T-helper 2 cell treated with Interferon-gamma antibody and Interleukin-4, amounts not matched to agents 100 ng/mL and 5 ng/mL, for 36 hours (primary cell): Measurements from ENCODE around the gene GUF1. TPM values are rescaled to one million over a fixed set of nuclear protein-coding genes. Genes with fewer than 3 reads are reported as not detected.

Source experiments
- intact Hi-C: fragments of 100-400 bp; cut with micrococcal nuclease; formaldehyde crosslinking; loops from one replicate; pipeline ENCODE4 v1.15.1; 2023
- total RNA-seq: library from RNA; stranded (reverse); gene quantifications from 2 replicates; pipeline ENCODE4 v1.2.3, GENCODE V29; 2022

The GUF1 gene
- total RNA-seq, 1 donor from 2014 or later = 28.0 TPM

GRCh38 chr4:44700427-44700826 is 22.2 kb downstream of the GUF1 start:
- intact Hi-C loops = no loop called here

- intact Hi-C loops = no loop called here
Measured at GRCh38 chr4:44701037-44701436, 22.8 kb downstream of the GUF1 start.

- intact Hi-C loops = no loop called here
Measured at GRCh38 chr4:44704673-44705072, 26.5 kb downstream of the GUF1 start.

DNA sequence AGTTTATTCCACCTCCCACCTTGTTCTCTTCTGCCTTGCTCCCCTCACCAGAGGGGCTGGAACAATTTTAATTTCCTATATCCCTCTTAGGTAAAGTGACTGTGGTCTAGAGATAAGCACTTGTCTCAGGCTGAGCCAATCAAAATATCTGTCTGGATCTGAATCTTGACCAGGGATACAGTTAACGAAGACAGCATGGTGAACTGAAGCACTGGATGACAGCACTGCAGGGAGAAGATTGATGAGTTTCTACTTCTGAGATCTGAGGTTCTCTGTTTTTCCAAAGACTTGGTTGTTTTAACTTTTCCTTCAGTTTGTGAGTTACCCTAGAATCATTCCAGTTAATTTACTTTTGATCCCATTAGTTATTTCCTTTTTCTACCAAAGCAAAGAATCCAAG is 34.9 kb downstream of the GUF1 start:
- intact Hi-C loops = no loop called here

DNA sequence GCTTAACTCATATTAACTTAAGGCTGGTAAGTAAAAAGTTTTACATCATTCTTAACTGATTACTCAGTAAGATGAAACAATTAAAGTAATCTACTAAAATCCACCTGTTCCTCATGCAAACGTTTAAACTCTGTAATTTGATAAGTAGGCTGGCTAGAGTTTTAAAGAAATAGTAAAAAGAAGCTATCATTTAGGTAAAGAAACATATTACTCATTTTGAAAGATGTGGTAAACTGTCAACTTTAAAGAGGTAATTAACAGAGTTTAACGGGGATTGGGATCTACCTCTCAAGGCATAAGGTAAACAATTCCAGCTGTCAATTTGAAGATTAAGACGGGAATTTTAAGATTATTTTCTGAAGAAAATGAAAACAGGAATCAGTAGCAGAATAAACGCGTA is 38.4 kb downstream of the GUF1 start:
- intact Hi-C loops = no loop called here

DNA sequence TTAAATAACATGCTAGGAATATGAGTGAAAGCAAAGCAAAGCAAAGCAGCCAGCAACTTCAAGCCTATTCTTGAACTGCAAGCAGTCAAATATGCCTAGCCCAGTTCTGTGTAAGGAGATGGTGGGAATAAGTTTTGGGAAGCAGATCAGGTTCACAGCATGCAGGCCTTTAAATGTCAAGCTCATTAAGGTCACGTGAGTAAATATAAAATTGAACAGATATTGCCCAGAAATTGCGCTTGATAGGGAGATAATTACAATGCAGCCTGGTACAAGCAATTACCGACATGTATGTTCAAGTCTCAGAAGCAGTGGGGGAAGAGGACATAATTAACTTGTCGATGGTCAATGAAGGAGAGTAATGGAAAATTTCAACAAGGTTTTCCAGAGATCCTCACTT is 42.2 kb downstream of the GUF1 start:
- intact Hi-C loops = no loop called here

DNA sequence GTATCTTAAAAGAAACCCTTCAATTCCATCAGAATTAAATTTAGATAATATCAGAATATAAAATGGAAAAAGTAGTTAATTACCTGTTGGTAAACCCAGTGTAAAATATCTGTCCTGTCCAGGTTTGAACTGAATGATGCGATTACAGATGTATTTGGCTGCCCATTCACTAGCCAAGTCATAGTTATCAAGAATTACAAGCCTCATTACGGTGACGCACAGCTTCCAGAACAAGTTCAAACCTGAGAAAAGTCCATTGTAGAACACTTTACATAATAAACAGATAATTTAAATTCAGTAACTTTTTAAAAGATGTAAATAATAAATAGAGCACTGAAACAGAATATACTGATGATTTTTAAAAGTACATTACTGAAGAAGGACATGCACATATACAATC is 43.8 kb downstream of the GUF1 start:
- intact Hi-C loops = no loop called here

GRCh38 chr4:44725166-44725565 is 46.9 kb downstream of the GUF1 start:
- intact Hi-C loops = loop anchor here (5.0 kb wide), 1 partner anchor 278 kb away; the partner anchor contains the start of gene KCTD8

GRCh38 chr4:44725726-44726037 is 47.5 kb downstream of the GUF1 start:
- intact Hi-C loops = loop anchor here (1.0 to 5.0 kb wide), 3 partner anchors 19 to 278 kb away; partner anchors contain the start of genes GUF1 and KCTD8

DNA sequence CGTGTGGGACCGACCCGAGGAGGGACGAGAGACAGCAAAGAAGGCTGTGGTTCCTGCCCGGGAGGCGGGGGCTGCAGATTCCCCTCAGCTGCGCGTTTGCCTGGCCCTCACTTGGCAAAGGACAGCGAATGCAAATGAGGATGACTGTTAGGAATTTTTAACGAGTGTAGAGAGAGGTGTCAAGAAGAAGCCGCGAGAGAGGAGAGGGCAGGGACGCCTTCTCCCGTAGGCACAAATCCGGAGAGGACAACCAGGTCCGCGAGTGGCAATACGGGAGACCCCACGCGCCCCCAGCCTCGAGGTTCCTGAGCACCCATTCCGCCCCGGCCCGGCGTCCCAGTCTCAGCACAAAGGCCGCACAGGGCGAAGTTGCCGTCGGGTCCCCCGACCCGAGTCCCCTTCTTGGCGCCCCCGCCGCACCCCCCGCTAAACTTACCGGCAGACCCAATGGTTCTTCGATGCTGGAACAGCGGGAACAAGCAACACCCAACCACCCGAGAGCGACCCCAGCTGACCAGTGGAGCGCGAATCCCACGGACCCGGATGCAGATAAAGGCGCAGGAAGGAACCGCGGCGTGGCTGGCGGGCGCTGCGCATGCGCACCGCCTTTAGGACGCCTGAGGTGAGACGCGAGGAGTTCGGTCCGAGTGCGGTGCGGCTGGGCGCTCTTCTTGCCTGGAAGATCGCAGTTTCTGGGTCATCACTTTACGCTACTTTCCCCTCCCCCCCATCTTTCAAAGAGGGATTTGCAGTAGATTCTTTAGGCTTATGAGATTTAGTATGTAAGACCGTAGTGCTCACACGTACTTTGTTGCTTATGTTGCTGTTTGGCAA is 48.0 kb downstream of the GUF1 start, which contains the start of gene GNPDA2:
TSS of gene GNPDA2 (minus strand) at position 519 of the 834 bp plus-strand sequence. CDS start 4,349 bp downstream, outside the sequence.
- intact Hi-C loops = loop anchor here (1.0 to 5.0 kb wide), 3 partner anchors 19 to 279 kb away; partner anchors contain the start of genes GUF1 and KCTD8

- intact Hi-C loops = loop anchor here (2.0 to 5.0 kb wide), 2 partner anchors 21 to 280 kb away; partner anchors contain the start of gene KCTD8
Measured at GRCh38 chr4:44727471-44727870, 49.3 kb downstream of the GUF1 start.

GRCh38 chr4:44728694-44729093 is 50.5 kb downstream of the GUF1 start:
- intact Hi-C loops = loop anchor here (5.0 kb wide), 1 partner anchor 281 kb away; the partner anchor contains the start of gene KCTD8

DNA sequence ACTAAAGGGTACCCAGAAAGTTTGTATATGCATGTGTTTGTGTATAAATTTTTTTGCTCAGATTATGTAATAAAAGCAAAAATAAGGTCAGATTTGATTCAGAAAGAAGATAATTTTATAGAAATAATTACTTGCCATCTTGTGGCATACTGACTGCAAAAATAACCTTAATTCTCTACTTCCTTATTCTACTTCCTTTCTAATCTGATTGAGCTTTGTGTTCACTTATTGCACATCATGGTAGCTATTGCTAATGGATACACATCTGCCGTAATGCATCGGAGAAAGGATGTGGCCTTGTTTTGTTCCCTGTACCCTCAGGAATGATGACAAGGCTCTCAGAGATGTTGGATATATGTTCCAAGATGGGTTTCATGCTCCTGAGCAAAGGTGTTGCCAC is 58.7 kb downstream of the GUF1 start:
- intact Hi-C loops = no loop called here

GRCh38 chr4:44738615-44739014 is 60.4 kb downstream of the GUF1 start:
- intact Hi-C loops = no loop called here

- intact Hi-C loops = no loop called here
Measured at GRCh38 chr4:44740201-44740600, 62.0 kb downstream of the GUF1 start.

Other genes with a start within 250 kb of the GUF1 start
- gene KCTD8, start 229.6 kb upstream of the GUF1 start, total RNA-seq = not detected in 2 replicates
- gene YIPF7, start 26.8 kb upstream of the GUF1 start, total RNA-seq = not detected in 2 replicates
- gene GNPDA2, start 48.1 kb downstream of the GUF1 start, total RNA-seq = 12.2 and 12.7 TPM in 2 replicates